ENCODE results near the gene PPP2R3B.

- TF ChIP-seq EGR1 (IDR thresholded peaks at IDR 0.05) (peak; percentile 80), EP300 (IDR thresholded peaks at IDR 0.05; ENCODE audit: borderline replicate concordance) (no peak), REST (IDR thresholded peaks at IDR 0.05; ENCODE audit: low read depth) (no peak), CEBPB (IDR thresholded peaks at IDR 0.05) (no peak), TEAD4 (IDR thresholded peaks at IDR 0.05) (no peak)
These were observed 67.7 kb downstream of the PPP2R3B start, which contains the start of gene GTPBP6 for GRCh38 chrX:318739-319578.
